ENCODE results near the gene MTRF1.

GRCh38 chr13:41311406-41312175 is 48.2 kb upstream of the MTRF1 start:
- TF ChIP-seq CTCF (IDR thresholded peaks at IDR 0.05), result no peak
- no peak for TF ChIP-seq MYC (IDR thresholded peaks at IDR 0.05; ENCODE audit: borderline replicate concordance, low read length)
- TF ChIP-seq EP300 (IDR thresholded peaks at IDR 0.05), result no peak
